Breast epithelium (tissue), 4 donors: ENCODE results near the gene OPN1MW2. TPM values are rescaled to one million over a fixed set of nuclear protein-coding genes. Genes with fewer than 3 reads are reported as not detected.
"Not testable (repeated sequence)": the region's sequence is repeated elsewhere in the genome, so short reads cannot be mapped to it uniquely, and the experiment has no call there.

Experiments used
- DNase-seq, 2 donors: peaks; one replicate each; pipeline ENCODE4 v3.0.0-alpha.2; 2019; ENCODE audit warnings: low spot score in 2 of 2
- H3K27ac ChIP-seq, 2 donors: fragments of 200-600 bp; sonication (generic) in 1 of 2; one replicate each; pipeline ENCODE4 v1.5.1; 2016 to 2019; ENCODE audit warnings: mild to moderate bottlenecking in 1 of 2
- H3K27me3 ChIP-seq, 2 donors: fragments of 200-600 bp; sonication (generic) in 1 of 2; one replicate each; pipeline versions ENCODE4 v1.5.1 to v1.6.0; 2017 to 2019; ENCODE audit warnings: control low read depth in 1 of 2, mild to moderate bottlenecking in 1 of 2
- H3K36me3 ChIP-seq: fragments of 200-600 bp; one replicate; pipeline ENCODE4 v1.5.1; 2019
- H3K4me1 ChIP-seq, 2 donors: fragments of 200-600 bp; sonication (generic); one replicate each; pipeline ENCODE4 v1.5.1; 2016 to 2019; ENCODE audit warnings: control low read depth in 1 of 2
- H3K4me3 ChIP-seq, 3 donors: fragments of 200-600 bp; sonication (generic); 1 replicate in 2 of 3; 2 replicates in 1 of 3; pipeline ENCODE4 v1.5.1; 2016 to 2019; ENCODE audit warnings: mild to moderate bottlenecking in 3 of 3, moderate library complexity in 2 of 3
- H3K9me3 ChIP-seq, 2 donors: fragments of 200-600 bp; sonication (generic) in 1 of 2; one replicate each; pipeline ENCODE4 v1.5.1; 2016 to 2019; ENCODE audit warnings: control low read depth in 1 of 2
- intact Hi-C: fragments of 100-400 bp; cut with DNase I; formaldehyde crosslinking; loops from one replicate; pipeline ENCODE4 v1.15.1; 2023; ENCODE audit warnings: low total_unique reads
- total RNA-seq, 3 donors: library from RNA; depleted of rRNA; stranded (reverse); fragments of >200 nt; gene quantifications; one replicate each; pipeline ENCODE4 v1.1.0, GENCODE V29; 2016

The OPN1MW2 gene
- total RNA-seq: not detected

GRCh38 chrX:154219456-154219855, at the start of gene OPN1MW2:
TSS of gene OPN1MW2 (plus strand) at chrX:154219756. CDS start at chrX:154219816, 60 bp downstream.
- H3K27ac ChIP-seq, H3K4me3 ChIP-seq, intact Hi-C loops, H3K4me1 ChIP-seq, DNase-seq, H3K9me3 ChIP-seq, H3K27me3 ChIP-seq, H3K36me3 ChIP-seq: not testable (repeated sequence)

- DNase-seq, H3K36me3 ChIP-seq, H3K27ac ChIP-seq, H3K4me1 ChIP-seq, H3K27me3 ChIP-seq, intact Hi-C loops, H3K9me3 ChIP-seq, H3K4me3 ChIP-seq: not testable (repeated sequence)
Observed at GRCh38 chrX:154172535-154172943, 47.0 kb upstream of the OPN1MW2 start.

GRCh38 chrX:154174356-154174755, 45.2 kb upstream of the OPN1MW2 start:
- H3K4me1 ChIP-seq, H3K27me3 ChIP-seq, H3K9me3 ChIP-seq, H3K27ac ChIP-seq, H3K36me3 ChIP-seq, DNase-seq, H3K4me3 ChIP-seq, intact Hi-C loops: not testable (repeated sequence)

GRCh38 chrX:154182296-154182695, 37.3 kb upstream of the OPN1MW2 start, which contains the start of gene OPN1MW:
TSS of gene OPN1MW (plus strand) at chrX:154182596. CDS start at chrX:154182678, 82 bp downstream.
- H3K27me3 ChIP-seq, H3K4me3 ChIP-seq, intact Hi-C loops: not testable (repeated sequence)

GRCh38 chrX:154183794-154184193, 35.8 kb upstream of the OPN1MW2 start:
- H3K27me3 ChIP-seq, H3K36me3 ChIP-seq, H3K4me3 ChIP-seq, H3K9me3 ChIP-seq, H3K27ac ChIP-seq, DNase-seq, intact Hi-C loops, H3K4me1 ChIP-seq: not testable (repeated sequence)

More at GRCh38 chrX:154182296-154182695, 37.3 kb upstream of the OPN1MW2 start, which contains the start of gene OPN1MW:
- not testable (repeated sequence) for H3K9me3 ChIP-seq, H3K36me3 ChIP-seq, DNase-seq, H3K27ac ChIP-seq, H3K4me1 ChIP-seq

- H3K4me3 ChIP-seq, H3K9me3 ChIP-seq, H3K27me3 ChIP-seq, intact Hi-C loops, H3K36me3 ChIP-seq, H3K27ac ChIP-seq, H3K4me1 ChIP-seq, DNase-seq: not testable (repeated sequence)
Observed at GRCh38 chrX:154192846-154193245, 26.7 kb upstream of the OPN1MW2 start.

GRCh38 chrX:154194316-154194715, 25.2 kb upstream of the OPN1MW2 start:
- H3K36me3 ChIP-seq, H3K4me3 ChIP-seq, H3K4me1 ChIP-seq, H3K27ac ChIP-seq, H3K9me3 ChIP-seq, H3K27me3 ChIP-seq, DNase-seq, intact Hi-C loops: not testable (repeated sequence)

- intact Hi-C loops, DNase-seq: not testable (repeated sequence)
Observed at GRCh38 chrX:154196466-154196865, 23.1 kb upstream of the OPN1MW2 start.

GRCh38 chrX:154209670-154210418, 9.7 kb upstream of the OPN1MW2 start:
- H3K4me1 ChIP-seq, H3K27ac ChIP-seq, intact Hi-C loops, H3K27me3 ChIP-seq, H3K4me3 ChIP-seq, DNase-seq, H3K36me3 ChIP-seq, H3K9me3 ChIP-seq: not testable (repeated sequence)

More at GRCh38 chrX:154196466-154196865, 23.1 kb upstream of the OPN1MW2 start:
- H3K36me3 ChIP-seq, H3K4me1 ChIP-seq, H3K27ac ChIP-seq, H3K9me3 ChIP-seq, H3K27me3 ChIP-seq, H3K4me3 ChIP-seq: not testable (repeated sequence)

GRCh38 chrX:154211057-154211456, 8.5 kb upstream of the OPN1MW2 start:
- H3K4me3 ChIP-seq, H3K36me3 ChIP-seq, H3K27me3 ChIP-seq, H3K4me1 ChIP-seq, H3K27ac ChIP-seq, intact Hi-C loops, H3K9me3 ChIP-seq, DNase-seq: not testable (repeated sequence)

- H3K9me3 ChIP-seq, H3K27ac ChIP-seq, H3K36me3 ChIP-seq, intact Hi-C loops, H3K4me1 ChIP-seq, H3K27me3 ChIP-seq, H3K4me3 ChIP-seq, DNase-seq: not testable (repeated sequence)
Observed at GRCh38 chrX:154211499-154211898, 8.1 kb upstream of the OPN1MW2 start.

- intact Hi-C loops: not testable (repeated sequence)
Observed at GRCh38 chrX:154225292-154225691, 5.7 kb downstream of the OPN1MW2 start.

GRCh38 chrX:154226706-154227105, 7.2 kb downstream of the OPN1MW2 start:
- H3K27me3 ChIP-seq, DNase-seq, H3K4me3 ChIP-seq, H3K36me3 ChIP-seq, H3K9me3 ChIP-seq, H3K4me1 ChIP-seq, H3K27ac ChIP-seq, intact Hi-C loops: not testable (repeated sequence)

More at GRCh38 chrX:154225292-154225691, 5.7 kb downstream of the OPN1MW2 start:
- not testable (repeated sequence) for H3K27me3 ChIP-seq, DNase-seq, H3K4me1 ChIP-seq, H3K27ac ChIP-seq, H3K36me3 ChIP-seq, H3K4me3 ChIP-seq, H3K9me3 ChIP-seq

- DNase-seq, H3K36me3 ChIP-seq, H3K27me3 ChIP-seq, H3K9me3 ChIP-seq, H3K4me1 ChIP-seq, intact Hi-C loops, H3K27ac ChIP-seq, H3K4me3 ChIP-seq: not testable (repeated sequence)
Observed at GRCh38 chrX:154231443-154231842, 11.9 kb downstream of the OPN1MW2 start.
